Right lobe of liver (tissue), 4 donors: Measurements from ENCODE around the gene ELN.

ENCODE experiments used
- CTCF ChIP-seq, 4 donors: fragments of 200-600 bp in 3 of 4; fragments of 450-650 bp in 1 of 4; IDR thresholded peaks; one replicate each; pipeline versions ENCODE4 v1.5.1 to v1.8.0; 2016 to 2022; ENCODE audit warnings: antibody characterized with exemption in 4 of 4, mild to moderate bottlenecking in 2 of 4
- POLR2A ChIP-seq: fragments of 450-650 bp; IDR thresholded peaks from one replicate; pipeline ENCODE4 v1.6.1; 2017; ENCODE audit warnings: antibody characterized with exemption, mild to moderate bottlenecking
- donor health status: DM: no; HTN: no; CAD: no.
- donor health status: DM: no; HTN: no; CAD: no.
- donor health status: DM: no; HTN: yes; CAD: no.

- TF ChIP-seq CTCF (IDR thresholded peaks at IDR 0.05) (no peak), POLR2A (no peak)
Measured at GRCh38 chr7:74025730-74026129, 2.2 kb upstream of the ELN start.
